SK-N-SH (cell line): Measurements from ENCODE around the gene NAALADL2.

ENCODE experiments used
- CTCF ChIP-seq: fragments of 200-600 bp; sonication (generic); IDR thresholded peaks from 2 replicates; pipeline ENCODE4 v1.6.1; 2017; ENCODE audit warnings: antibody characterized with exemption, mild to moderate bottlenecking, moderate library complexity
- JUND ChIP-seq: IDR thresholded peaks from 2 replicates; pipeline ENCODE4 v1.4.0; 2012
- MXI1 ChIP-seq: IDR thresholded peaks from 2 replicates; pipeline ENCODE4 v1.6.1; 2012; ENCODE audit warnings: mild to moderate bottlenecking, low read depth, low read length, improper control_type of control experiment
- POLR2AphosphoS5 ChIP-seq: IDR thresholded peaks from 2 replicates; pipeline ENCODE4 v1.6.1; 2012; ENCODE audit warnings: low read depth, low read length
- RAD21 ChIP-seq: IDR thresholded peaks from 2 replicates; pipeline ENCODE4 v1.6.1; 2012; ENCODE audit warnings: mild to moderate bottlenecking, low read length
- REST ChIP-seq: IDR thresholded peaks from 2 replicates; pipeline ENCODE4 v1.6.1; 2012; ENCODE audit warnings: mild to moderate bottlenecking, low read depth, low read length, moderate library complexity
- SIN3A ChIP-seq: IDR thresholded peaks from 2 replicates; pipeline ENCODE4 v1.6.1; 2012; ENCODE audit warnings: low read depth, mild to moderate bottlenecking, low read length, moderate library complexity, borderline replicate concordance
- YY1 ChIP-seq: IDR thresholded peaks from 2 replicates; pipeline ENCODE4 v1.4.0; 2012; ENCODE audit warnings: low read depth, mild to moderate bottlenecking

- TF ChIP-seq CTCF (no peak), MXI1 (no peak), RAD21 (no peak), JUND (no peak), POLR2AphosphoS5 (no peak), YY1 (no peak), REST (no peak), SIN3A (no peak)
Measured at GRCh38 chr3:175612487-175613196, 753.5 kb downstream of the NAALADL2 start.
